ENCODE measurements around the gene PDIA4.

GRCh38 chr7:148979827-148980226 lies 48.5 kb downstream of the PDIA4 start:
- no peak for TF ChIP-seq CTCF (IDR thresholded peaks at IDR 0.05)
- TF ChIP-seq POLR2A (IDR thresholded peaks at IDR 0.05) = no peak

Data from uterus (tissue), 2 donors.